ENCODE measurements around the gene DDT. TPM values are rescaled to one million over a fixed set of nuclear protein-coding genes. Genes with fewer than 3 reads are reported as not detected.
"Not testable (repeated sequence)": the region's sequence is repeated elsewhere in the genome, so short reads cannot be mapped to it uniquely, and the experiment has no call there.

Gene DDT
- 10 to 100 TPM; 60.2 to 64.3 (median 62.3) TPM for total RNA-seq
- total RNA-seq (2013), result 61.6 TPM

DNA sequence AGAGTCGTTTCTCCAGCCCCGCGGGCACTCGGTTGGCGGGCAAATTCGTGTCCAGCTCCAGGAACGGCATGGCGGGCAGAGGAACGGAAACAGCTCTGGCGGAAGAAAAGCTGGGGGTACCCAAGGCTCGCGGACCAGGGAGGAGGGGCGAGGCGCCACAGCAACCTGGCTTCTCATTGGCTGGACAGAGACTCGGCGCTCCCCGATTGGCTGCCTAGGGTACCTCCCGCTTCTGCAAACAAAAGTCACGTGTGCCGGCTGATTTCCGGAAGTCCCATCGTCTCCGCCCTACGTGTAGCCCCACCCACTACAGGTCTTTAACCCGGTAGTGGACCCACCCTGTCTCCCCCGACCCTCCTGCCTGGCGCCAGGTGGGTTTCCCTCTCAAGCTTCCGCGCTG, at the start of gene DDT:
Gene DDT (minus strand): TSS at position 97 of the 400 bp plus-strand sequence. CDS start 27 bp downstream, at position 70.
- H3K9me3 Mint-ChIP-seq; H3K27me3 ChIP-seq (ENCODE audit: control insufficient read depth, insufficient read depth, low read length); H3K27me3 Mint-ChIP-seq (ENCODE audit: low read depth in 2 of 2); intact Hi-C loops (cut with micrococcal nuclease); H3K27ac Mint-ChIP-seq; H3K9me3 ChIP-seq (ENCODE audit: control insufficient read depth, insufficient read depth, low read length); H3K4me3 ChIP-seq (ENCODE audit: low read length); H3K4me3 Mint-ChIP-seq; H3K36me3 Mint-ChIP-seq; DNase-seq; H3K4me1 ChIP-seq (ENCODE audit: control insufficient read depth, insufficient read depth, low read length); H3K27ac ChIP-seq (ENCODE audit: low read length): not testable (repeated sequence)
- WGBS (ENCODE audit: insufficient coverage), result no CpG with 5 or more reads among the region's 29 CpGs
- H3K4me1 Mint-ChIP-seq, result peaks cover 0 to 11% of the 10 kb centered on the region in 2 donors
- peaks cover 17% of the 10 kb centered on the region for H3K36me3 ChIP-seq (ENCODE audit: control insufficient read depth, insufficient read depth, low read length)
- peak; percentile 94 to 99 (median 97) for ATAC-seq

DNA sequence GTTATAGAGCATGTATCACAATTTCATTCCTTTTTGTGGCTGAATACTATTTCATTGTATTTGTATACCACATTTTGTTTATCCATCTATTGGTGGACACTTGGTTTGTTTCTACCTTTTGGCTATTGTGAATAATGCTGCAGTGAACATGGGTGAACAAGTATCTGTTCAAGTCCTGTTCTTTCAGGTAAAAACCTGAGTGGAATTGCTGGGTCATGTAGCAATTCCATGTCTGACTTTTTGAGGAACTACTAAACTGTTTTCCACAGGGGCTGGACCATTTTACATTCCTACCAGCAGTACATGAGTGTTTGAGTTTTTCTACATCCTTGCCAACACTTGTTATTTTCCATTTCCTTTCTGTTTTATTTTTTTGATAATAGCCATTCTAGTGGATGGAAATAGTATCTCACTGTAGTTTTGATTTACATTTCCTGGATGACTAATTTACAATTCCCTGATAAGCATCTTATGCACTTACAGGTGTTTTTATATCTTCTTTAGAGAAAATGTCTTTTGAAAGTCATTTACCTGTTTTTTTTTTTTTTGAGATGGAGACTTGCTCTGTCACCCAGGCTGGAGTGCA, 49.1 kb upstream of the DDT start:
- no peak for TF ChIP-seq CTCF (IDR thresholded peaks at IDR 0.05)
- Mint-ChIP-seq H3K9me3 (no peaks in the 10 kb centered on the region), H3K27me3 (ENCODE audit: low read depth in 2 of 2) (no peaks in the 10 kb centered on the region), H3K36me3 (no peaks in the 10 kb centered on the region), H3K4me3 (no peak overlapping the region), H3K4me1 (peaks cover 22 to 37% of the 10 kb centered on the region in 2 donors), H3K27ac (no peak overlapping the region)
- DNase-seq (no peak), ATAC-seq (no peak)
- Histone ChIP-seq H3K9me3 (ENCODE audit: control insufficient read depth, insufficient read depth, low read length) (no peaks in the 10 kb centered on the region), H3K27me3 (ENCODE audit: control insufficient read depth, insufficient read depth, low read length) (no peaks in the 10 kb centered on the region), H3K27ac (ENCODE audit: low read length) (no peak overlapping the region), H3K36me3 (ENCODE audit: control insufficient read depth, insufficient read depth, low read length) (peaks cover 2% of the 10 kb centered on the region), H3K4me1 (ENCODE audit: control insufficient read depth, insufficient read depth, low read length) (no peaks in the 10 kb centered on the region), H3K4me3 (ENCODE audit: low read length) (no peak overlapping the region)
- intact Hi-C loops (cut with micrococcal nuclease), result no loop called here

DNA sequence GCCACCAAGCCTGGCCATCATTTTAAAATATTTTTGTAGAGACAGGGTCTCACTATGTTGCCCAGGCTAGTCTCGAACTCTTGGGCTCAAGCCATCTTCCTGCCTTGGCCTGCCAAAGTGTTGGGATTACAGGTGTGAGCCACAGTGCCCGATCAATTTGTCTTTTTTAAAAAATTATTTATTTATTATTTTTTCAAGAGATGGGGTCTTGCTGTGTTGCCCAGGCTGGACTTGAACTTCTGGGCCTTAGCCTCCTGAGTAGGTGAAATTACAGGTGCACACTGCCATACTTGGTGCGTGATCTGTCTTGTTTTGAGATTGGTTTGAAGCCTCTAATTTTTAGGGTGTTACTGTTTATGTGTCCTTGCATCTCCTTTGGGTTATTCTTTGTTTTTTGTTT, 47.1 kb upstream of the DDT start:
- DNase-seq (no peak), ATAC-seq (no peak)
- Histone ChIP-seq H3K4me3 (ENCODE audit: low read length) (no peak overlapping the region), H3K36me3 (ENCODE audit: control insufficient read depth, insufficient read depth, low read length) (peaks cover 2% of the 10 kb centered on the region), H3K27me3 (ENCODE audit: control insufficient read depth, insufficient read depth, low read length) (no peaks in the 10 kb centered on the region), H3K9me3 (ENCODE audit: control insufficient read depth, insufficient read depth, low read length) (no peaks in the 10 kb centered on the region), H3K27ac (ENCODE audit: low read length) (no peak overlapping the region), H3K4me1 (ENCODE audit: control insufficient read depth, insufficient read depth, low read length) (no peaks in the 10 kb centered on the region)
- Mint-ChIP-seq H3K36me3 (no peaks in the 10 kb centered on the region), H3K27me3 (ENCODE audit: low read depth in 2 of 2) (no peaks in the 10 kb centered on the region), H3K4me1 (peaks cover 24 to 30% of the 10 kb centered on the region in 2 donors), H3K4me3 (no peak overlapping the region), H3K9me3 (no peaks in the 10 kb centered on the region), H3K27ac (no peak overlapping the region)
- intact Hi-C loops (cut with micrococcal nuclease), result no loop called here
- WGBS (ENCODE audit: insufficient coverage), result 92% methylated on average over 2 of the region's 3 CpGs
- TF ChIP-seq CTCF (IDR thresholded peaks at IDR 0.05), result no peak

GRCh38 chr22:24016156-24016555, 41.9 kb upstream of the DDT start:
- intact Hi-C loops (cut with micrococcal nuclease), result loop anchor here (10.0 kb wide), 1 partner anchor 139 kb away; no protein-coding TSS in a partner anchor
- H3K4me3 ChIP-seq (ENCODE audit: low read length), result no peak overlapping the region
- WGBS (ENCODE audit: insufficient coverage), result no CpG with 5 or more reads among the region's 1 CpG
- H3K36me3 ChIP-seq (ENCODE audit: control insufficient read depth, insufficient read depth, low read length), result no peaks in the 10 kb centered on the region
- no peak for TF ChIP-seq CTCF (IDR thresholded peaks at IDR 0.05)
- DNase-seq (no peak), ATAC-seq (no peak)
- no peak overlapping the region for H3K4me3 Mint-ChIP-seq
- no peaks in the 10 kb centered on the region for H3K36me3 Mint-ChIP-seq
- H3K27me3 ChIP-seq (ENCODE audit: control insufficient read depth, insufficient read depth, low read length), result no peaks in the 10 kb centered on the region
- no peaks in the 10 kb centered on the region for H3K9me3 ChIP-seq (ENCODE audit: control insufficient read depth, insufficient read depth, low read length)
- no peak overlapping the region for H3K27ac Mint-ChIP-seq
- no peak overlapping the region for H3K27ac ChIP-seq (ENCODE audit: low read length)
- no peaks in the 10 kb centered on the region for H3K27me3 Mint-ChIP-seq (ENCODE audit: low read depth in 2 of 2)
- H3K4me1 Mint-ChIP-seq, result peaks cover 20 to 32% of the 10 kb centered on the region in 2 donors
- no peaks in the 10 kb centered on the region for H3K9me3 Mint-ChIP-seq
- H3K4me1 ChIP-seq (ENCODE audit: control insufficient read depth, insufficient read depth, low read length), result peaks cover 8% of the 10 kb centered on the region

Measured in natural killer cell (primary cell).